HG02588 (cell line): Measurements from ENCODE around the gene NCAPD2.
"Not testable (repeated sequence)": the region's sequence is repeated elsewhere in the genome, so short reads cannot be mapped to it uniquely, and the experiment has no call there.

Experiments used
- ATAC-seq: cut with Tn5 transposase; IDR thresholded peaks from one replicate; pipeline ENCODE4 v1.9.1; 2021; ENCODE audit warnings: mild to moderate bottlenecking, moderate library complexity; ENCODE audit not compliant: unreplicated experiment

NCAPD2 gene

GRCh38 chr12:6489449-6489848 lies 4.5 kb upstream of the NCAPD2 start:
- ATAC-seq = no peak

- ATAC-seq = not testable (repeated sequence)
Observed at GRCh38 chr12:6490673-6491072, 3.2 kb upstream of the NCAPD2 start.

- peak; percentile 65 for ATAC-seq
Observed at GRCh38 chr12:6492838-6493496, 935 bp upstream of the NCAPD2 start, which contains the start of gene MRPL51. Gene MRPL51, minus strand, starts transcription at chr12:6493262. Its CDS starts 126 bp downstream, at chr12:6493136.

GRCh38 chr12:6494258-6494743 lies 399 bp downstream of the NCAPD2 start:
- no peak for ATAC-seq

- ATAC-seq = no peak
Observed at GRCh38 chr12:6494968-6495367, 1.1 kb downstream of the NCAPD2 start.

- ATAC-seq = not testable (repeated sequence)
Observed at GRCh38 chr12:6497291-6497690, 3.4 kb downstream of the NCAPD2 start.

GRCh38 chr12:6500466-6500865 lies 6.6 kb downstream of the NCAPD2 start:
- no peak for ATAC-seq

GRCh38 chr12:6507102-6507998 lies 13.4 kb downstream of the NCAPD2 start:
- ATAC-seq = no peak

- no peak for ATAC-seq
Observed at GRCh38 chr12:6508087-6508486, 14.2 kb downstream of the NCAPD2 start.

GRCh38 chr12:6520186-6520585 lies 26.3 kb downstream of the NCAPD2 start:
- ATAC-seq = no peak

- ATAC-seq = no peak
Observed at GRCh38 chr12:6522193-6522592, 28.3 kb downstream of the NCAPD2 start.

- no peak for ATAC-seq
Observed at GRCh38 chr12:6523708-6524107, 29.8 kb downstream of the NCAPD2 start.

- no peak for ATAC-seq
Observed at GRCh38 chr12:6524648-6525047, 30.7 kb downstream of the NCAPD2 start.

GRCh38 chr12:6526201-6526600 lies 32.3 kb downstream of the NCAPD2 start:
- ATAC-seq = no peak

- no peak for ATAC-seq
Observed at GRCh38 chr12:6526766-6527525, 33.0 kb downstream of the NCAPD2 start.

- no peak for ATAC-seq
Observed at GRCh38 chr12:6527711-6528110, 33.8 kb downstream of the NCAPD2 start.

- ATAC-seq = no peak
Observed at GRCh38 chr12:6528539-6529235, 34.8 kb downstream of the NCAPD2 start.

- no peak for ATAC-seq
Observed at GRCh38 chr12:6529291-6529737, 35.4 kb downstream of the NCAPD2 start.

- ATAC-seq = no peak
Observed at GRCh38 chr12:6530576-6531260, 36.8 kb downstream of the NCAPD2 start.
